Chondrocyte (in vitro differentiated cells): ENCODE results near the gene TIE1. TPM values are rescaled to one million over a fixed set of nuclear protein-coding genes. Genes with fewer than 3 reads are reported as not detected.
A peak's percentile ranks its signal among the peaks of the same experiment; 100 is the strongest.

Experiments used
- DNase-seq: peaks from one replicate; pipeline ENCODE4 v3.0.0; 2021; ENCODE audit warnings: mixed read lengths, low spot score
- H3K27ac Mint-ChIP-seq: one replicate; pipeline ENCODE4 v1.8.0; 2021; ENCODE audit warnings: mild to moderate bottlenecking, moderate library complexity, mixed read lengths; ENCODE audit not compliant: unreplicated experiment
- H3K27me3 Mint-ChIP-seq: 2 replicates; pipeline ENCODE4 v1.8.0; 2021; ENCODE audit warnings: low read depth, mixed read lengths
- H3K36me3 Mint-ChIP-seq: 2 replicates; pipeline ENCODE4 v1.8.0; 2021; ENCODE audit warnings: low read depth, mixed read lengths
- H3K4me1 Mint-ChIP-seq: 2 replicates; pipeline ENCODE4 v1.8.0; 2021; ENCODE audit warnings: low read depth, mild to moderate bottlenecking, mixed read lengths
- H3K4me3 Mint-ChIP-seq: one replicate; pipeline ENCODE4 v1.8.0; 2021; ENCODE audit warnings: mild to moderate bottlenecking, moderate library complexity, mixed read lengths; ENCODE audit not compliant: unreplicated experiment
- H3K9me3 Mint-ChIP-seq: 2 replicates; pipeline ENCODE4 v1.8.0; 2021; ENCODE audit warnings: low read depth, mixed read lengths
- CTCF ChIP-seq: fragments of 200-600 bp; sonication (generic); IDR thresholded peaks from 2 replicates; pipeline ENCODE4 v1.5.0; 2021; ENCODE audit warnings: antibody characterized with exemption, mild to moderate bottlenecking, moderate library complexity
- total RNA-seq: library from RNA; stranded (reverse); gene quantifications from 3 replicates; pipeline ENCODE4 v1.2.1, GENCODE V29; 2021

Gene TIE1
- total RNA-seq, 1 donor from 2014 or later = not detected

- Mint-ChIP-seq H3K27me3 (no peaks in the 10 kb centered on the region), H3K36me3 (peaks cover 4% of the 10 kb centered on the region), H3K27ac (no peak overlapping the region), H3K4me3 (no peak overlapping the region), H3K9me3 (peaks cover 22% of the 10 kb centered on the region), H3K4me1 (no peaks in the 10 kb centered on the region)
- DNase-seq = no peak
- no peak for TF ChIP-seq CTCF
Measured at GRCh38 chr1:43322506-43322905, 21.7 kb downstream of the TIE1 start.

- TF ChIP-seq CTCF = no peak
- Mint-ChIP-seq H3K4me1 (peaks cover 2% of the 10 kb centered on the region), H3K27ac (no peak overlapping the region), H3K4me3 (no peak overlapping the region), H3K27me3 (no peaks in the 10 kb centered on the region), H3K9me3 (peaks cover 29% of the 10 kb centered on the region), H3K36me3 (peaks cover 4% of the 10 kb centered on the region)
- no peak for DNase-seq
Measured at GRCh38 chr1:43324810-43325209, 24.0 kb downstream of the TIE1 start.

DNA sequence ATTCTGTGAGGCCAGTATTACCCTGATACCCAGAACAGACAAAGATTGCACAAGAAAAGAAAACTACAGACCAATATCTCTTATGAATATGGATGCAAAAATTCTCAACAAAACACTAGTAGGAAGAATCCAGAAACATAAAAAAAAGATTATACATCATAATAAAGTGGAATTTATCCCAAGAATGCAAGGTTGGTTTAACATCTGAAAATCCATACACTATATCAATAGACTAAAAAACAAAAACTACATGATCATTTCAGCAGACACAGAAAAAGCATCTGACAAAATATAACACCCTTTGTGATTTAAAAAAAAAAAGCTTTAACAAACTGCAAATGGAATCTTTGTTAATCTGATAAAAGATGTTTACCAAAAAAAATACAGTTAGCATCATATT is 24.6 kb downstream of the TIE1 start:
- TF ChIP-seq CTCF = no peak
- H3K27ac Mint-ChIP-seq = no peak overlapping the region
- H3K27me3 Mint-ChIP-seq = no peaks in the 10 kb centered on the region
- DNase-seq = no peak
- no peak overlapping the region for H3K4me3 Mint-ChIP-seq
- peaks cover 4% of the 10 kb centered on the region for H3K36me3 Mint-ChIP-seq
- H3K9me3 Mint-ChIP-seq = peaks cover 29% of the 10 kb centered on the region
- peaks cover 8% of the 10 kb centered on the region for H3K4me1 Mint-ChIP-seq

DNA sequence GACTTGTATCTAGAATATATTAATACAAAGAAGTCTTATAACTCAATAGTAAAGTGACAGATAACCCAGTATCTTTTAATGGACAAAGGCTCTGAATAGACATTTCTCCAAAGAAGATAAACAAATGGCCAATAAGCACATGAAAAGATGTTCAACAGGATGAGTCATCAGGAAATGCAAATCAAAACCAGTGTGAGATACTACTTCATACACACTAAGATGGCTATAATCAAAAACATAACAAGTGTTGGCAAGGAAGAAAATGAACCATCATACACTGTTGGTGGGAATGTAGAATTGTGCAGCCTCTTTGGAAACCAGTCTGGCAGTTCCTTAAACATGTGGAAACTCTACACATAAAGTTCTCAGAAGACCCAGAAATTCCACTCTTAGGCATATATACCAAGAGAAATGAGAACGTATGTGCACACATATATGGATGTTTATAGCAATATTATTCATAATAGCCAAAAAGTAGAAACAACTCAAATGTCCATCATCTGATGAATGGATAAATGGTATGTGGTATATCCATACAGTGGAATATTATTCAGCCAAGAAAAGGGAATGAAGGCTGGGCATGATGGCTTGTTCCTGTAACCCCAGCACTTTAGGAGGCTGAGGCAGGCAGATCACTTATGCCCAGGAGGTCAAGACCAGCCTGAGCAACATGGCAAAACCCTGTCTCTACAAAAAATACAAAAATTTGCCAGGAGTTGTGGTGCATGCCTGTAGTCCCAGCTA is 26.9 kb downstream of the TIE1 start:
- Mint-ChIP-seq H3K36me3 (peaks cover 4% of the 10 kb centered on the region), H3K9me3 (peaks cover 29% of the 10 kb centered on the region), H3K27me3 (no peaks in the 10 kb centered on the region), H3K4me1 (peaks cover 12% of the 10 kb centered on the region), H3K4me3 (no peak overlapping the region), H3K27ac (no peak overlapping the region)
- TF ChIP-seq CTCF = no peak
- DNase-seq = no peak

GRCh38 chr1:43329995-43330751 is 29.4 kb downstream of the TIE1 start:
- peak overlapping the region; percentile 43 for H3K27ac Mint-ChIP-seq
- no peak for TF ChIP-seq CTCF

More at GRCh38 chr1:43329995-43330751, 29.4 kb downstream of the TIE1 start:
- Mint-ChIP-seq H3K27me3 (no peaks in the 10 kb centered on the region), H3K4me1 (peaks cover 12% of the 10 kb centered on the region), H3K4me3 (no peak overlapping the region), H3K9me3 (peaks cover 19% of the 10 kb centered on the region), H3K36me3 (peaks cover 2% of the 10 kb centered on the region)
- DNase-seq = peak; percentile 58
